Amygdala (tissue), 56 donors: ENCODE measurements around the gene BMS1.

ENCODE experiments used
- DNase-seq, 56 donors: peaks; one replicate each; lab custom pipeline; 2025; lab: John Stamatoyannopoulos, UW

Gene BMS1

DNA sequence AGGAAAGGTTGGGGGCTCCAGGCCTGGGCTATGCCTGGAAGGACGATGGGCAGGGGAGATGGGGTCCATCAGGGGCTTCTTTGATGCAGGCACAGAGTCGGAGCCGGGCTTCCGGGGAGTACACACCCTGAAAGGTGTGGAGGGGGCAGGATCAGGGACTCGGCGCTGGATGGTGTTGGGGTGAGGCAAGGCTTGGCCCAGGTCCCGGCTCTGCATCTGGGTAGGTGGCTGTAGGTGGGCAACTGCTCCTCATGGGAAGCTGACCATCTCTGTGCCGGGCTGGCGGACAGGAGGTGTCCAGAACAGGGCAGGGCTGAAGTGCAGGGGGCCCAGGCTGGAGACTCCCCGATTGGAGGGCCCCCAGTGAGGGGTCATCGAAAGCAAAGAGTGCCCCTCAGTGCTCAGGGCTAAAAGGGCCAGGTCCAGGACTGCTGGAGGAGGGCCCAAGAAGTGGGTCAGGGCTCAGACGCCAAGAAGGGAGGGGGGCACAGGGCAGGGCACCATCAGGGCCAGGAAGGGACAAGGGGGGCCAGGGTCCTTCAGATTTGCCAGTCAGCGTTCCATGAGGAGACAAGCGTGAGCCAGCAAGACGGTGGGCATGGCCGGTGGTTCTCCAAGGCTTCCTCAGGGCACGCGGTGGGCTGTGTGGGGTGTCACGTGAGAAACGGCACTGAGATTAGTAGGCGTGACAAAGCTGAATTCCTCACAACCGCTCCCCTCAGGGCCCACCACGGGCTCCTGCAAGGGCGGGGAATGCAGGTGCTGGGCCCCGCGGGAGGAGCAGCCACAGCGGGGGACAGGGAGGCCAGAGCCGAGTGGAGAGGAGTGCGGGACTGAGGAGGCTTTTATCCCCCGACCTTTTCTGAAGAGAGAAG, 97.0 kb downstream of the BMS1 start:
- DNase-seq, result no peak

DNA sequence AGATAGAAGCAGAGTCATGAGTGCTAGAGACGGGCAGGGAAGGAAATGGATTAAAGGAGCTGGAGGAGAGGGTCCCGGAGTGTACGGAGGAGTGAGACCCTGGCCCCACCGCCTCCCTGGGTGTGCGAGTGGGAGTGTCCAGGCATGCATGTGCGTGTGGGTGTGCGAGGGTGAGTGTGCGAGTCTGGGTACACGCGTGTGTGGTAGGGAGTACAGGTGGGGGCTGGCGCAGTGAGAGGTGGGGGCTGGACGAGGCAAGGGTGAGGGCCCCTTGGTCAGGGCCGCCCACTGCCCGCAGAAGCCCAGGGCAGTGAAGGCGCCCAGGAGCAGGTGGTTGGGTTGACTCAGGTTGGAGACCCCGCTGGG, 97.6 kb downstream of the BMS1 start:
- no peak for DNase-seq

DNA sequence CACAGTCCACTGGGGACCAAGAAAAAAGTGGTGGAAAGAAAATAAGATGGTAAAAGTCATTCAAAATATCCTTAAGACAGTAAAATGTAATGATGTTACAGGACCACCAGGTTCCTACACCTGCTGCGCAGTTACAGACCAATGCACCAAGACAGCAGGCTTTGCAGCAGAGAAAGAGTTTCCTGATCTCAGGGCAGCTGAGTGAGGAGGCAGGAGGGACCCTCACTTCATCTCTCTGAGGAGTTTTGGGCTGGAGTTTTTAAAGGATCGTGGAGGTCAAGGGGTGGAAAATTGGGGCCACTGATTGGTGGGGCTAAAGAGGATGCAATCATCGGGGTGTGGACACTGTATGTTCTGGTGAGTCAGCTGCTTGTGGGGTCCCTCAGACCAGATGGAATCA, 100.0 kb downstream of the BMS1 start:
- DNase-seq, result no peak
